ENCODE results near the gene NRK. TPM values are rescaled to one million over a fixed set of nuclear protein-coding genes. Genes with fewer than 3 reads are reported as not detected.
"Not testable (repeated sequence)": the region's sequence is repeated elsewhere in the genome, so short reads cannot be mapped to it uniquely, and the experiment has no call there.

The NRK gene
- total RNA-seq, 3 donors from 2014 or later: 0.16 to 2.6 (median 0.66) TPM

GRCh38 chrX:105981772-105982485 lies 159.6 kb downstream of the NRK start:
- Histone ChIP-seq H3K27me3 (peaks cover 0 to 24% of the 10 kb centered on the region in 2 donors), H3K4me1 (no peaks in the 10 kb centered on the region), H3K36me3 (no peaks in the 10 kb centered on the region), H3K9me3 (no peaks in the 10 kb centered on the region), H3K4me3 (no peak overlapping the region), H3K27ac (no peak overlapping the region)
- no peak for DNase-seq (ENCODE audit: low spot score in 2 of 2)
- intact Hi-C loops (cut with DNase I; ENCODE audit: low total_unique reads): no loop called here
- TF ChIP-seq POLR2AphosphoS5 (IDR thresholded peaks at IDR 0.05) (no peak), POLR2A (IDR thresholded peaks at IDR 0.05) (no peak)
- TF ChIP-seq, protein P1, sequence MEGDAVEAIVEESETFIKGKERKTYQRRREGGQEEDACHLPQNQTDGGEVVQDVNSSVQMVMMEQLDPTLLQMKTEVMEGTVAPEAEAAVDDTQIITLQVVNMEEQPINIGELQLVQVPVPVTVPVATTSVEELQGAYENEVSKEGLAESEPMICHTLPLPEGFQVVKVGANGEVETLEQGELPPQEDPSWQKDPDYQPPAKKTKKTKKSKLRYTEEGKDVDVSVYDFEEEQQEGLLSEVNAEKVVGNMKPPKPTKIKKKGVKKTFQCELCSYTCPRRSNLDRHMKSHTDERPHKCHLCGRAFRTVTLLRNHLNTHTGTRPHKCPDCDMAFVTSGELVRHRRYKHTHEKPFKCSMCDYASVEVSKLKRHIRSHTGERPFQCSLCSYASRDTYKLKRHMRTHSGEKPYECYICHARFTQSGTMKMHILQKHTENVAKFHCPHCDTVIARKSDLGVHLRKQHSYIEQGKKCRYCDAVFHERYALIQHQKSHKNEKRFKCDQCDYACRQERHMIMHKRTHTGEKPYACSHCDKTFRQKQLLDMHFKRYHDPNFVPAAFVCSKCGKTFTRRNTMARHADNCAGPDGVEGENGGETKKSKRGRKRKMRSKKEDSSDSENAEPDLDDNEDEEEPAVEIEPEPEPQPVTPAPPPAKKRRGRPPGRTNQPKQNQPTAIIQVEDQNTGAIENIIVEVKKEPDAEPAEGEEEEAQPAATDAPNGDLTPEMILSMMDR (IDR thresholded peaks at IDR 0.05): no peak

- H3K4me3 ChIP-seq; H3K4me1 ChIP-seq; H3K9me3 ChIP-seq; DNase-seq (ENCODE audit: low spot score in 2 of 2); H3K36me3 ChIP-seq; H3K27ac ChIP-seq; intact Hi-C loops (cut with DNase I; ENCODE audit: low total_unique reads): not testable (repeated sequence)
- H3K27me3 ChIP-seq: peaks cover 0 to 13% of the 10 kb centered on the region in 2 donors
Measured at GRCh38 chrX:105988487-105988886, 166.1 kb downstream of the NRK start.

GRCh38 chrX:105999294-105999693 lies 177.0 kb downstream of the NRK start:
- no peak overlapping the region for H3K4me3 ChIP-seq
- H3K9me3 ChIP-seq: no peaks in the 10 kb centered on the region
- H3K4me1 ChIP-seq: no peaks in the 10 kb centered on the region
- intact Hi-C loops (cut with DNase I; ENCODE audit: low total_unique reads): loop anchor here (5.0 kb wide), 1 partner anchor 413 kb away; no protein-coding TSS in a partner anchor
- DNase-seq (ENCODE audit: low spot score in 2 of 2): no peak
- H3K36me3 ChIP-seq: no peaks in the 10 kb centered on the region
- H3K27ac ChIP-seq: no peak overlapping the region
- TF ChIP-seq POLR2A (IDR thresholded peaks at IDR 0.05): no peak
- TF ChIP-seq, protein P1 (IDR thresholded peaks at IDR 0.05): no peak
- no peak for TF ChIP-seq POLR2AphosphoS5 (IDR thresholded peaks at IDR 0.05)
- H3K27me3 ChIP-seq: peaks cover 0 to 15% of the 10 kb centered on the region in 2 donors

GRCh38 chrX:106000203-106000602 lies 177.9 kb downstream of the NRK start:
- no peak for TF ChIP-seq POLR2A (IDR thresholded peaks at IDR 0.05)
- TF ChIP-seq, protein P1 (IDR thresholded peaks at IDR 0.05): no peak
- no peak for TF ChIP-seq POLR2AphosphoS5 (IDR thresholded peaks at IDR 0.05)
- no peaks in the 10 kb centered on the region for H3K9me3 ChIP-seq
- H3K4me1 ChIP-seq: no peaks in the 10 kb centered on the region

GRCh38 chrX:106000609-106001008 lies 178.3 kb downstream of the NRK start:
- H3K9me3 ChIP-seq; DNase-seq (ENCODE audit: low spot score in 2 of 2); H3K27ac ChIP-seq; H3K4me3 ChIP-seq; H3K36me3 ChIP-seq; H3K4me1 ChIP-seq; intact Hi-C loops (cut with DNase I; ENCODE audit: low total_unique reads): not testable (repeated sequence)
- H3K27me3 ChIP-seq: peaks cover 0 to 23% of the 10 kb centered on the region in 2 donors

More at GRCh38 chrX:106000203-106000602, 177.9 kb downstream of the NRK start:
- H3K27ac ChIP-seq: no peak overlapping the region
- peaks cover 0 to 23% of the 10 kb centered on the region in 2 donors for H3K27me3 ChIP-seq
- no peaks in the 10 kb centered on the region for H3K36me3 ChIP-seq
- intact Hi-C loops (cut with DNase I; ENCODE audit: low total_unique reads): no loop called here
- H3K4me3 ChIP-seq: no peak overlapping the region
- DNase-seq (ENCODE audit: low spot score in 2 of 2): no peak

DNA sequence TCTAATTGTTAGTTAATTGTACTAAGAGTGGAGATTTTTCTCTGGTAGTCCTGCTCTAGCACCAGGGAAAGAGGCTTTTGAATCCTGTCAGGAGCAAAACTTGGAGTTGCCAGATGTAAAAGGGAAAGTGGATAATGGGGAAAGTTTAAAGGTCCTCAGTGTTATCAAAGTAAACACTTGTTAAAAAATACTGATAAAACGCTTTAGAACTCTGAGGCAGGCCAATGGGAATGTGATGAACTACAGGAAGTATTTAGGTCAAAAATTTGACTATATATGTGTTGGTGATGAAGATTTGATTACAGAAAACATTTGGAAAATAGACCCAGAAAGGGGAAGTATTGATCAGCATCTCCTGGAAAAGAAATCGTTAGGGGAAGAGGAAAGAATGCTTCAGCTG lies 183.3 kb downstream of the NRK start:
- no peak for DNase-seq (ENCODE audit: low spot score in 2 of 2)
- intact Hi-C loops (cut with DNase I; ENCODE audit: low total_unique reads): no loop called here
- H3K36me3 ChIP-seq: no peaks in the 10 kb centered on the region
- TF ChIP-seq, protein P1 (IDR thresholded peaks at IDR 0.05): no peak
- no peak for TF ChIP-seq POLR2AphosphoS5 (IDR thresholded peaks at IDR 0.05)
- no peak overlapping the region for H3K4me3 ChIP-seq
- H3K4me1 ChIP-seq: no peaks in the 10 kb centered on the region
- H3K9me3 ChIP-seq: peaks cover 0 to 11% of the 10 kb centered on the region in 2 donors
- no peak overlapping the region for H3K27ac ChIP-seq
- H3K27me3 ChIP-seq: peaks cover 0 to 34% of the 10 kb centered on the region in 2 donors

Data from breast epithelium (tissue), 4 donors.